GM19023 (cell line): ENCODE results near the gene ALPP.
"Not testable (repeated sequence)": the region's sequence is repeated elsewhere in the genome, so short reads cannot be mapped to it uniquely, and the experiment has no call there.

Experiments
- ATAC-seq: cut with Tn5 transposase; IDR thresholded peaks from one replicate; pipeline ENCODE4 v1.9.1; 2021; ENCODE audit warnings: mild to moderate bottlenecking, moderate library complexity; ENCODE audit not compliant: unreplicated experiment

The ALPP gene

GRCh38 chr2:232419245-232420072 is 40.9 kb downstream of the ALPP start:
- ATAC-seq: no peak

GRCh38 chr2:232420073-232420454 is 41.5 kb downstream of the ALPP start:
- no peak for ATAC-seq

GRCh38 chr2:232420463-232421188 is 42.1 kb downstream of the ALPP start:
- ATAC-seq: no peak

GRCh38 chr2:232421189-232421785 is 42.7 kb downstream of the ALPP start:
- no peak for ATAC-seq

- no peak for ATAC-seq
These were observed 43.5 kb downstream of the ALPP start for GRCh38 chr2:232422051-232422450.

- ATAC-seq: not testable (repeated sequence)
These were observed 44.4 kb downstream of the ALPP start for GRCh38 chr2:232422996-232423395.

- ATAC-seq: not testable (repeated sequence)
These were observed 44.9 kb downstream of the ALPP start for GRCh38 chr2:232423407-232423806.

- no peak for ATAC-seq
These were observed 53.4 kb downstream of the ALPP start for GRCh38 chr2:232431705-232432590.
